HG03097 (cell line): ENCODE results near the gene BRDT.
"Not testable (repeated sequence)": the region's sequence is repeated elsewhere in the genome, so short reads cannot be mapped to it uniquely, and the experiment has no call there.

ENCODE experiments used
- ATAC-seq: cut with Tn5 transposase; IDR thresholded peaks from one replicate; pipeline ENCODE4 v1.9.1; 2021; ENCODE audit not compliant: unreplicated experiment, low FRiP score

Gene BRDT

DNA sequence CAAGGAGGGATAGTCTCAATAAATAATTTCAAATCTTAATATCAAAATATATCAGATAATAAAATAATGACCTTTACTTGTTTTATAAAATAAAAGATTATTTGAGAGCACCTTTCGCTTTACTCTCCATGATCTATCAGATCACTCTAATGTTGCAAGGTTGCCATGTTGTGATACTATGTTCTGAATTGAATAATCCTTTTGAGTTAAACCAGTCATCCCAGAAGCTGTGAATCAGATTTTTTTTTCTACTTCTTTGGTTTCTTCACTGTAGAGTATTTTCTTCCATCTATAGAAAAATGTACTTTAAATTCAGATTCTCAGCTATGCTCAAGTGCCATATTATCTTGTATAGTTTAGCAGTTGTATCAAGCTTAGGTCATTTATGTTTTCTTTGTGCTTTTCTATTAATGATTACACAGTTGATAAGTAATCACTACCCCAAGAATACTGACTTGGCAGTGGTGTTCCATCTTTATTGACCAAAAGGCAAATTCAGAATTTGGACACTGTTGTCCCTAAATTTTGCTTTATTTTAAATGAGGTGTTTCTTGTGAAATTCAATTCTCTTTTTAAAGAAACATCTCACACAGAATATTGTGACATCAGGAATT lies 32.9 kb downstream of the BRDT start:
- no peak for ATAC-seq

DNA sequence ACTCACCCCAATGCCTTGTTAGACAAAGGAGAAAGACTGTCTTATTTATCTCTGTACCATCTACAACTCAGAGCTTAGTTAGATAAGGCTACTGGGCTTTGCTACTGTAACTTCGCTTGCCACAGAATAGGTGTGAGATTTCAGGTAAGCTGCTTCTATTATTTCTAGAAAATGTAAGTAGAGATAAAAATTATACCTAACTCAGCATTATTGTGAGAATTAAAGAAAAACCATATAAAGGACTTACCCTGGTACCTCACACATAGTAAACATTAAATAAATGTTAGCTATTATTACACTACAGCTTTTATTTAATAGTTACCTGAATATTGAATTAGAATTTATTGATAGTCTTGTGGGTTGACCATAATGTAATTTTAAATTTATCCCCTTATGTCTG lies 44.1 kb downstream of the BRDT start:
- ATAC-seq: no peak

DNA sequence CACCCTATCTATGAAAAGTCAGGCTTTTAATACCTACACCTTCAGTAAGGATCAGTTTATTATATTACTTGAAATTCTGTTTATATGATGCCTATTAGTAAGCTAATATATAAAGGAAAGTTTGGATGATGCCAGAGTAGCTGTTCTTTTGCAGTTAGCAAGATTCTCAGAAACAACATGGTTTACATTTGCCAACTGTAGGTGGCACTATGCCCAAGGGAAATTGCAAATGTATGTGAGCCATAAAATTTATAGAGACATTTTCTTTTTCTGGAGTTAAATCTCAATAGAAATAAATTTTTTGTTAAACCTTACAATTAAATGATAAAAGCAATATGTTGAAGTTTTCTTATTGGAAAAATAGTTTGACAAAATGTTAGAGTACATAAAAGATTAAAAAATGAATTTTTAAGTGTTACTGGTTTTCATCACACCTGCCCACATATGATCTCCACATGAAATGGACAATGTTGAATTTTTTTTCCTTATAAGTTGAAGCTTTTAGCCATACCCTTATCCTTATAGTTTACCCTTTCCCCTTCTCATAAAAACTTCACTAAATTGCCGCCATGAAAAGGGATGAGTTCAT lies 48.5 kb downstream of the BRDT start:
- no peak for ATAC-seq

DNA sequence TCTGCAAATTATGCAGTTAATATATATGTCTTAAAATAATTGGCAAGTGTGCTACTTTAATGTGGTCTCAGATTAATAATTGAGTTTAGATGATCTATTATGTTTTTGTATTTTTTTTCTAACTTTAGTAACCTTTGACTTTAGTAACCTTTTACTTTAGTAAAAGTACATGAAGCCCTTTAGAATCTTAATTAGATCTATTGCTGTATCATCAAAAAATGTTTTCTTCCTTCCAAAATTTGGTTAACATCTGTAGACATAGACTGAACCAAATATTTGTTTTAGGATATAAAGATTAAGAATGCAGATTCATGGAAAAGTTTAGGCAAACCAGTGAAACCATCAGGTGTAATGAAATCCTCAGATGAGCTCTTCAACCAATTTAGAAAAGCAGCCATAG lies 54.9 kb downstream of the BRDT start:
- no peak for ATAC-seq

DNA sequence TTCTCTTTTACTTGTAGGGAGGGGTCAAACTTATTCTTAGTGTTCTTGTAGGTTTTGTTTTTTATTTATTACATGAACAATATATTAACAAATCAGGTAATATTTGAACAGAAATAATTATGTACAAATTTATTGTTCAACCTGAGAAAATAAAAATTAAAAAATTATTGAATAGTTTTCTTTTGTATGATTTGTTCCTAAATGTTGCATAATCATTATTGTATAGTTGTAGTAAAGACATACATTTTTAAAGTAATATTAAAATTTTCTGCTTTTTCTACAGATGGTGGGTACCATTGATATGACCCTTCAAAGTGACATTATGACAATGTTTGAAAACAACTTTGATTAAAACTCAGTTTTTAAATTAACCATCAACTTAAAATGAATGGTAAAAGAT lies 64.7 kb downstream of the BRDT start:
- no peak for ATAC-seq

DNA sequence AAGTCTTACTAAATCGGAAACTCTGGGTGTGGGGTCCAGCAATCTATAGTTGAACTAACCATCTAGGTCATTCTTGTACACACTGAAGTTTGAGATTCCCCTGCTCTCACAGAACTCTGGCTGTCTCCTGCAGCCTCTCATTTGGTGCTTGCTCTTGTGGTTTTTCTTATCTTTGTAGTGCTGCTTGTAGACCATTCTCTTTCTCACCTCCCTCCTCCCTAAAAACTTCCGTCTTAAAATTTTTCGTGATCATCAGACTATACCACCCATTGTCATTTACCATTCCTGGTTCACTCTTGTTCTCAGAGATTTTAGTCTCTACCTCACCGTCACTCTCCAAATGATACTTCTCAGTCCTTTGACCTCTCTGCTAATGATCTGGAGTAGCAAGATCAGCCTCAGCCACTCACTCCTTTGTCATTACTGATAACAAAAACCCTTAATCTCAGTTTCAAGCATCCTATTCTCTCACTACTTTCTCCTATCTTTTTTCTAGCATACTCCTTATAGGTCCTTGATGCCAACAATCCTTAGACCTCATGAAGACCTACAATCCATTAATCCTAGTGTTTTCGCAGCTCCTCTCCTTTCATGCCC lies 67.6 kb downstream of the BRDT start:
- ATAC-seq: no peak

DNA sequence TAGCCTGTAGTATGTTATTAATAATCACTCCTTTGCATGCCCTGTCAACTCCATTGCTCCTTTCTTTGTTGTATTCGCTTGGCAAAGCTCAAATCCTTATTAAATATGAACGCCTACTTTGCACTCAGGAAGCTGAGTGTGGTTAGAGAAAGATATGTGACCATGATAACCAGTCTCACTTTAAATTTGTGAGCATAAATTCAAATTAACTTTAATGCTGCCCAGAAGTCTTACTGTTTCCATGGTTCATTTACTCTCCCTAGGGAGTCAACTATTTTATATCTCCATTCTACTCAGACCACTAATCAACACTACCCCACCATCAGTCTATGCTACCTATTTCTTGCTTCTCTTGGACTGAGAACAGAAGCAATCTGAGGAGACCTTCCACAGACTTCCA lies 68.5 kb downstream of the BRDT start:
- ATAC-seq: no peak

DNA sequence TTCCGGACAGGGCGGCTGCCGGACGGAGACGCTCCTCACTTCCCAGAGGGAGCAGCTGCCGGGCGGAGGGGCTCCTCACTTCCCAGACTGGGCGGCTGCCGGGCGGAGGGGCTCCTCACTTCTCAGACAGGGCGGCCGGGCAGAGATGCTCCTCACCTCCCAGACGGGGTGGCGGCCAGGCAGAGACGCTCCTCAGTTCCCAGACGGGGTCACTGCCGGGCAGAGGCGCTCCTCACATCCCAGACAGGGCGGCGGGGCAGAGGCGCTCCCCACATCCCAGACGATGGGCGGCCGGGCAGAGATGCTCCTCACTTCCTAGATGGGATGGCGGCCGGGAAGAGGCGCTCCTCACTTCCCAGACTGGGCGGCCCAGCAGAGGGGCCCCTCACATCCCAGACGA lies 76.8 kb downstream of the BRDT start:
- not testable (repeated sequence) for ATAC-seq

DNA sequence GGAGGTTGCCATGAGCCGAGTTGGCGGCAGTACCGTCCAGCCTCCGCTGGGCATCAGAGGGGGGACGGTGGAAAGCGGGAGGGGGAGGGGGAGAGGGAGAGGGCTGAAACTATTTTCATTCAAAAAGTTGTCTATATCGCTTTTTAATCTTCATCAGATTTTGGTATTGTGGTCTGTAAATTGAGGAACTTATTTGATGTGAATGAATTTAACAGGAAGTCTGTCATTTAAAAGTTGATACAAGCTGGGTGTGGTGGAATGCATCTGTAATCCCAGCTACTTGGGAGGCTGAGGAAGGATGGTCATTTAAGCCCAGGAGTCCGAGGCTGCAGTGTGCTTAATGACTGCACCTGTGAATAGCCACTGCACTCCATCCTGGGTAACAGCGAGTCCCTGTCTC lies 77.6 kb downstream of the BRDT start:
- no peak for ATAC-seq

DNA sequence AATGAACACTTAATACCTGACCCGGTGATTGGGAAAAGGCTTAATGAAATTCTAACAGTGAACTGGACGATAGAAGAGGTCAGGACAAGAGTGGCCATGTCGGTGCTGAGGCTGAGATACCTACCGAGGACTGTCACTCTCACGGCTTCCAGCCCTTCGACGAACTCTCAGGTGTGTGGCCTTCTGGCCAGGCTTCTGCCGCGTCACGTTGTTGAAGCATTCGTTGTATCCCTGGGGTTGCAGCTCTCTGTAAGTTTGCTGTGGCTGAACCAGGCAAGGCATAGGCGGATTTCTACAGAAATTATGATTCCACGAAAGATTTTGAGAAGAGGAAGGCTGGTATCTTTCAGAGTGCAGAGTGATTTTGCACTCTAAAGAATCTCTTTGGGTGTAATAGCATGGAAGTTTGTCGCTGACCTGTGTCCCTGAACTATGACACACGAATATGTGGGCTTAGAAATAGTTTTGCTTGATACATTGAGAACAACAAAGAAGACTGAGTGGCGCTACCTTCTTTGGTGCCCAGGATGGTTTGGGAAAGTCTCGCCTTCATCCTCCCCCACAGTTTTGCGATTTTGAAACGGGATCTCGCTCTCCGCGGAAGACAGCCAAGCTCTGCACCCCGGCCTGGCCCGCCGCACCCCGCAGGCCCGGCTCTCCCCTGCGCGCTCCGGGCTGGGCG lies 80.2 kb downstream of the BRDT start:
- no peak for ATAC-seq

DNA sequence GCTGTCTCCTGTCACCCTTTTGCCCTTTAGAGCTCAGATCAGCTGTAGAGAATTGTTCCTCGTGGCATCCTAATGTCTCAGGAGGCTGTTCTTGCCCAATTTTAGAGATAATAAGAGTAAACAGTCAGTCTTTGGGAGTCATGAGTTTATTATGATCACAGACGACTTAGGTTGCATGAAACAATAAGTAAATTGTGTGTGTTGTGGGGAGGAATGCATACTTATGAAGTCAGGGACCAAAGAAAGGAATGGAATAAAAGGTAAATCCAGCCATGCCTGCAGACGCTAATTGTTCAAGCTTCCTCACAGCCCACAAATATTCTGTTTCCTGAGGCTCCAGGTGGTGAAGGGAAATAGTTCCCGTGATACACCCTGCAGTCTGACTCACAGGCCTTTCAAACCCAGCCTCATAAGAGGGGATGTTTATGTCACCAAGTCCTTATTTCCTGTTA lies 81.5 kb downstream of the BRDT start:
- no peak for ATAC-seq

DNA sequence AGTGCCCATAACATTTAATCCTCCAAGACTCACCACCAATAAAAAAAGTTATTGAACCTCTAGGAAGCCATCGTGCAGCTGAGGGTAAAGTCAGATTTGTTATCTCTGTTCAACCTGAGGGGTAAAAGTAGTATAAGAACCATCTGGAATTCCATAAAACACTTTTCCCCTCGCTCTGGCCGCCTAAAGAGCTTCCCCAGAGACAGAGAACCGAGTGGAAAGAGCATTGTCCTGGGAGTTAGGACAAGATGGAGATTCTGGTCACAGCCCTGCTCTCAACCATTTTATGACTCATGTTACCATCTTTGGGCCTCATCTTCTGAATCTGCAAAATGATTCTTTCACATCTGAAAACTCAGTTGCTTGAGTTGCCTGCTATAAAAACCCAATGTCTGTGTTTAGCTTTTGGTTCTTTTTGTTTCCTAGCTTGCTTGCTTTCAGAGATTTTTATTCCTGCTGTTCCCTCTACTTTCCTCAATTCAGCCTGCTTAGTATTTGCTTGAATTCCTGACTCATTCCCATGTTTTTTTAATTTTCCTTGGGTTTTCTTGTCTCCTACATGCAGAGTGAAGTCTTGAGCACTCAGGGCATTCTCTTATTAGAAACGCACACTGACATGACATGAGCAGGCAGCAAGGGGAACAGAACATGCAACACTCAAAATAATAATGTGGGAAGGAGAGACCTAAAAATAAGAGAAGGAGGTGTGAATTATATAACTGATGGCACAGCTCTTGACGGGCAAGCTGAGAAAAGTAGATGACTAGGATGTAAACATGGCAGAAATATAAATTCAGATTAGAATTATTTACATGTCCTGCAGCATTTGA lies 82.3 kb downstream of the BRDT start:
- no peak for ATAC-seq

DNA sequence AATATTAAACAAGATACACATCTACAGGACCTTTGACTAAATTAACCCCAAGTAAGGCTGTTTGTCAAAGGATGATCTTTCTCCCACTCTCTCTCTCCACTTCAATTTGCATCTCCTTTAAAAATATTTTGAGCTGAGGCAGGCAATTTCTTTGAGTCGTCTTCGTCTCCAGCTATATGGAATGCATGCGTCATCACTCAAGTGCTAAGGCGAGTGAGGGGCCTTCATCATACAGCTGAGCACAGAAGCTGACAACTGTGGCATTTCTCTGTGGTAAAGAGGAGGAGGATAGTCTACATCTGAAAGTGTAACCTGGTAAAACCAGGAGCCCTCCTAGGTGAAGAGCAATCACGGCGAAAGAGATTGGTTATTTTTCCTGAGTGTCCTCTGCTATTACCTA lies 88.2 kb downstream of the BRDT start:
- no peak for ATAC-seq

DNA sequence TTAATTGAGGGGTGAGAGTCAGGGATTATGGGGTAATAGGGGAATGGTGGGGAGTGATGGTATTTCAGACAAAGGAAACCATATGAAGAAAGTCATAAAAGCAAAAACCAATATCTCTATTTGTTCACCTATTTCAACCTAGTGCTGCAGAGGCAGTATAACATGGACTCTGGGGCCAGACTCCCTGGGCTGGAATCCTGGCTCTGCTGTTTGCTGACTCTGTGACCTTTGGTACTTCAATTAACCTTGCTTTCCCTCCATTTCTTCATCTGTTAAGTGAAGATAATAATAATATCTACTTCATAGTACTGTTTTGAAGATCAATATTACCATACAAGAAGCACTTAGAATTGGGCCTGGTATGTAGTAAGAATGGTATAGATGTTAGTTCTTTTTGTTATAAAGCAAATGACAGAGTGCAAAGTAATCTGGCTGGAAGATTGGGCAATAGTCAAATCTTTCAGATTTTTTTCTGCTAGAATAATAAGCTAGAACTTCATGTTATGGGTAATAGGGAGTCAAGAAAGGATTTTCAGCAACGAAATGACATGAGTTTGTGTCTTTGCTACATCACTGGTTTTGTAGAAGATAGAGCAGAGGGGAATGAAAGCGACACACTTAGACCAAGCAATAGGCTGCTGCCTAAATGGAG lies 89.6 kb downstream of the BRDT start:
- ATAC-seq: no peak

DNA sequence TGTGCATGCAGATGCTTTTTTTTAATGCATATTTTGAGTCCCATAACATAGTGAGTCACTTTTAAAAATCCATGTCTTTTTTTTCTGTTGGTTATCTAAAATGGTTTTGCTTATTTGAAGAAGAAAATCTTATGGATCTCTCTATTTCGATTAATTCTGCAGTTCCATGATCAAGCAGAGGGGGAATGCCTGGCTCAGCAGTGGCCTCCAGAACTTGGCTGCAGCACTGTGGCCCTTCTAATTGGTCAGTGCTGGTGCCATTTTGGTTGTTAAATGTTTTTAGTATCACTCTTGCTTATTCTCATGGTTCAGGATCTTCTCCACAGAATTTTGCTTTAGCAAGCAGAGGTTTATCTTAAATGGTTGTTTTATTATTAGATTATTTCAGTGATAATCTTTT lies 91.8 kb downstream of the BRDT start:
- ATAC-seq: no peak

DNA sequence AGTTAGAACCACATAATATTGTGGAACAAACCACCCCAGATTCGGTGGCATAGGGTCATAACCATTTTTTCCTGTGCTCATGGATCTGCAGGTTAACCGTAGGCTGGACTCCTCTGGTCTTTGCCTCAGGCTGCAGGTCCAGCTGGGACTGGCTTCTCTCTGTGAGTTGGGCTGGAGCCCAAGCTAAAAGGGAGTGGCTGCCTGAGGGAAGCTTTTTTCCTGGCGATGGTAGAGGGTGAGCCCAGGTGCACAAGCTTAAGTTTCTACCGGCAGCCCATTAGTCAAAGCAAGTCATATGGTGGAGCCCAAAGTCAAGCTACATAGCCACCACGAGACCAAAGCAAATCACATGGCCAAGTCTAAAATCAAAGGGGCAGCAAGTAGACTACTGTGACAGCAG lies 94.4 kb downstream of the BRDT start:
- ATAC-seq: no peak

DNA sequence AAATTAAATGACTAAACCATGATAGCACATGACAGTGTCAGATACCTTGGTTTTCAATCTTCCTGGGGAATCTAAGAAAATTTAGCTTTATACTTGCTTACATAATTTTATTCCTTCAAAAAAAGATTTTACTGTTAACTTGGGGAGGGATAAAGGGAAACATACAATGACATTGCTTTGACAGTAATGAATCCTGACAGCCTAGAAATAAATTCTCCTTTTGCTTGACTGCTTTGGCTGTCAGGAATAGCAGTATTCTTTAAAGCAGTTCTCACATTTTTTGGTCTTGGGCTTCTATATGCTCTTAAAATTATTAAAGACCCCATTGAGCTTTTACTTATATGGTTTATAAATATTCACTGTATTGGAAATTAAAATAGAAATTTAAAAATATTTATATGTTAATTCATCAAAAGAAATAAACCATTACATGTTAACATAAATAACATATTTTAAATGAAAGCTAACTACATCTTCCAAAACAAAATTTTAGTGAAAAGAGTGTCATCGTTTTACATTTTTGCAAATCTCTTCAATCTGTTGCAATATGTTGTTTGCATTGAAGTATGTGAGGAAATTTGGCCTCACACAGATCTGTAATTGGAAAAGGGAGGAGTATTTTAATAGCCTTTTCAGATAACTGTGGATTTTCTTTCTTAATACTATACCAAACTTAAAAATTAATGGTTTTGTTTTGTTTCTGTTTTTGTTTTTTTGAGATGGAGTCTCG lies 96.7 kb downstream of the BRDT start:
- ATAC-seq: no peak

DNA sequence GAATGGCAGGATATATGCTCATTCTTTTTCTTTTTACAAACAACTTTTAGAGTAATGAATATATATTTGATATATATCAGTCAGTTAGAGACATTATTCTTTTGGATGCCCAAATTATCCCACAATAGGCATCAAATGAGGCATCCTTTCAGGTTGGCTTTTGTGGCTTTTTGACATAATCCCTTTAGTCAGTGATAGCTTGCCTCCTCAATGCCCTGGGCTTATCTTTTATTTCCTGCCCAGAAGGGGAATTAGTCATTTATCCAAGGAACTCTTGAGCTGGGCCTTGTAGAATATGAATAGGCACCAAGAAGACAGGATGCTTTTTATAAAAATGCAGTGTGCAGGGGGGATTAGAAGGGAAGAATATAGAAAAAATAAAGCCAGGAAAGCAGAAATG lies 102.7 kb downstream of the BRDT start:
- ATAC-seq: no peak
